HG03095 (cell line): Measurements from ENCODE around the gene FAM120A.

Source experiments
- ATAC-seq: cut with Tn5 transposase; IDR thresholded peaks from one replicate; pipeline ENCODE4 v1.9.1; 2021; ENCODE audit warnings: moderate library complexity; ENCODE audit not compliant: unreplicated experiment

The FAM120A gene

DNA sequence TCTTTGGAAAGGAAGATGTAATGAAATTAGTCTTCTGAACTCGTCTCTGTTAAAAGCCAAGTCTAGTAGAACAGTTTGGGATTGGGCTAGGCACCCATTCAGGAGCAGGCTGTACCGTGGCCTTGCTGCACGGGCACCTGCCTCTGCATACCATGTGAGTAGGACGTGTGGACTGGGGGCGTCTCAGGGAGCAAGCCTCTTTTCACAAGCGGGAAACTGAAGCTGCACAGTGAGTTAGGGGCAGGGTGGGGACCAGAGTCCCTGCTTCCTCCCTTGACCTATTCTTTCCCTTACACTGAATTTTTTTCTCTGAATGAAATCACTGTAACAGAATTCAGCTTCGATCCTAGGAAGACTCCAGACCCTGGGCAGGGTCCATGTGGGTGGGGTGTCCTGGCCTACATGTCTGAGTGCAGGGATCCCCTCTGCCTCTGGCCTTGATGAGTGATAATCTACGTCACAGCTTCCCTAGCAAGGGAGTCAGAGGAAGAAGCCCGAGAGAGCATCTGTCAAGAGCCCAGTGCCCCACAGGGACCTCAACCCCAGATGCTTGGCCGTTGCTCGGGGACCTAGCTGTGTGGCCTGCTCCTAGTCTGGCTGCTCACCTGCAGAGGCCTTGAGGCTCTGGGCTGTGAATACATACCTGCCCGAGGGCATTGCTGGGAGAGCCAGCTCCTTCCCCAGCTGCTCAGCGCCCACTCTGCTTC is 140.0 kb downstream of the FAM120A start:
- ATAC-seq: no peak

DNA sequence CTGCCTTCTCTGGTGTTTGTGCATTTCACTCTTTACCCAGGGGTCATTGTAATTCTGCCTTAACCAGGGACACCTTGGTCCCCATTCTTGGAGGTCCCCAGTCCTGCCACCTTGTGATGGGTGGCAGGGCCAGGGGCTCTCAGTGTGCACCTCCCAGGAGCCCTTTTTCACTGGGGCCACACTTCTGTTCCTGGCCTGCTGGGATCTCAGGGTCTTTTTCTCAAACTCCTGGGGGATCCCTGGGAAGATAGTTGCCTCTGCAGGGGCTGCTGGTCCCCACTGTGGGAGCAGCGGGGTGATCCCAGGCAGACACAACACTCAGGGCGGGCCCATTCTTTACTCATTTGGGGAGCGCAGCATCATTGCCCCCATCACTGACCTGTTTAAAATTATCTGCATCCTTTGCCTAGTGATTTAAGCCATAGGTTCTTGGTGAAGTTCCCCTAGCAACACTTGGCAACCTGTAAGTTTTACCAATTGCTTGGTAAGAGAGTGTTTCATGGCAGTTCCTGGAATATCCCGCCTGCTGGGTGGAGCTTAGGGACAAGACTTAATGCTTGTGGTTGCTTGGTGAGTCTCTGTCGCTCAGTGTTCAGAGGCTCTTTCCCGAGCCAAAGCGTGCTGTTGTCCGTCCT is 140.6 kb downstream of the FAM120A start:
- no peak for ATAC-seq

DNA sequence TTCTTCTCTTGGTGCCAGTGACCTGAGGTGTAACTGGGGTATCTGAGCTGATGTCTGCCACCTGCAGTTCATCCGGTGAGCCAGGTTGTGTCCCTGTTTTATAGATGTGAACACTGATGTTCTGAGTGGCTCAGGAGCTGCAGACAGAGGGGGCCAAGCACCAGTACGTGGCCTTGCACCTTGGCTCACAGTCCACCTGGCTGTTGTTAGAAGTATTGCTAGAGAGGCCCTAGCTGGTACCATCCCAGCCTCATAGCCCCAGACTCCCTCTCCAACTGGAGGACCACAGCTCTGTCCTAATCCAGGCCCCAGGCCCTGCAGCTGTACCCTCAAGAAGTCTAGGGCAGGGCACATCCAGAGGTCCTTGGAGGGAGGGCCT is 141.1 kb downstream of the FAM120A start:
- ATAC-seq: no peak

DNA sequence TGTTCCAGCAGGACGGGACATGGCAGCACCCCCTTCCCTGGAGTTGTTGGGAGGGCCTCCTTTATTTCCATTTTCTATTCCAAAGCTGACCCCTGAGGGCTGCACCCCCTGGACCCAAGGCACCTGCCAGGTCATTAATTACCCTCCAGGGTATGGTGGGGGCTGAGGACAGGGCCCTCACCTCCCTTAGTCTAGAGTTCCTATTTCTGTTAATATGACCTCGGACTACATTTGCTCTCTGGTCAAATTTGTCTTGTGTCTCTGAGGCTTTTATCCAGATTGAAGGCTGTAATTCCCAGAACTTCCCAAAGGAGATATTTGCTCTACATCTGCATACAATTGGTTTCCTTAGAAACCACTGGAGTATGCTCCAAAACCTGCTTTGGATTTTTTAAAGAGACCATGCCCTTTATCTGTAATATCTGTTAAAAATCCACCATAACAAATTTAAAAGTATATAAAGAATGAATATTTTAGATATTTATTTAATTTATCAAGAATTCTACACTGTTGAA is 141.7 kb downstream of the FAM120A start:
- no peak for ATAC-seq

DNA sequence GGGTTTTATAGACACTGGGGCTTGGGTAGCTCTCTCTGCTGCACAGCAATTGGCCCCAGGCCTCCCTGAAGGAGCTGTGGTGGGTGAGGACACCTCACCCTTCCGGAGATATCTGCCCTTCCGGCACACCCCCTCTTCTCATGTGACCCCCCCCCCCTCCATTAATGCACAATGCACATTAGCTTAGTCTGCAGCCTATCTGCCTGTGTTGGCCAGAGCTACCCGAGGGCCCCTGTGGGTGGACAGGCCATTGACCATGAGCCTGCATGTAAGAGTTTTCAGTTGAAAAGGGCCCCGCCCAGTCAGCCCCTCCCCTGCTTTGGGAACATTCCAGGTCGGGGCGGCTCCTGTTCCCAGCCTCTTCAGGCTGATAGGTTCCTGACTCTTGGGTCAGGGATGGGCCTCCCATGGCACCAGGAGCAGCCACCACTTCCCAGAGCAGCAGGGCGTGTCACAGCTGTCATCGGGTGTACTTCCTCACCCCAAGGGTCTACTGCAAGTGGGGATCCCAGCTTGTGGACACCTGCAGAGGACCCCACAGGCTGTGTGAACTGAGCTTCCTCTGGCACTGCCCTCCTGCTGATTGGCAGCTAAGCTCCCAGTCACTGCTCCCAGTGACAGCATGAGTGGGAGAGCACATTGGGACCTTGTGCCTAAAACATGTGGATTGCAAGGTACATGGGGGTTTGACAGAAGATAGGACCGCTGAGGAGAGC is 142.7 kb downstream of the FAM120A start:
- ATAC-seq: no peak

GRCh38 chr9:93595461-93595860 is 144.0 kb downstream of the FAM120A start:
- ATAC-seq: no peak

DNA sequence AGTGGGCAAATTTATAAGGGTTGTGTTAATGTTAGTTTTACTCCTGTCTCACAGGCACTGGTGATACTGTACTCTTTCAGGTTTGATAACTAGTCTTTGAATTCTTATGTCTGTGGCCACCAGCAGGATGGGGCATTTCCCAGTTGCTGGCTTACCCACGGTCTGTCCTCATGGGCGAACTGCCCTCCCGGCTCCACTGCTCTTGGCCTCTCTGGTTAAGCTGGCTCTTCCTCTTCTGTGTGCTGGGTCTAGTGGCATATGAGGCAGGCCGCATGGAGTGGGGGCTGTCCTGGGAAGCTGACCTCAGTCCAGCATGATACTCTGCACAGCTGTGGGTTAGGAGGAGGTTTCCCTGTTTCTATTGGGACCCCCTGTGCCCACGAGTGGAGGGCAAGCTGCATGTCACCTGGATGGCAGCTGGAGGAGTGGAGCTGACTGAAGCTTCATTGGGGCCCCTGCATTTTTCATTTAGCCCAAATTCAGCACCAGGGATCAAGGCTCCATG is 144.4 kb downstream of the FAM120A start:
- no peak for ATAC-seq

DNA sequence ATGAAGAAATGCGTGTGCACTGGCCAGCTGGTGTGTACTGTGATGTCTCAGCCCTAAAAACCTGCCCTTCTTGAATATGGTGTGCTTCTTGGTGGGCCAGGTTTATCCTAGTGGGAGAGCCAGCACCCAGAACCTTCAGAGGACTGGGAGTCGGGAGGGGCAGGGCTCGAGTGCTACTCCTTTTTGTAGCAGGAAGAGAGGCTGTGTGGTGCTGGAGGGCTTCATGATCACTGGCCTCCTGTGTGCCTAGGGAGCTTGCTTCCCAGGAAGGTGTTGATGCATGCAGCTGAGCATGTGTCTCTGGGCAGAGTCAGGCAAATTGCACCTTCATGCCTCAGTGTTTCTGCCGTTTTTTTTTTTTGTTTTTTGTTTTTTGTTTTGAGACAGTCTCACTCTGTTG is 144.9 kb downstream of the FAM120A start:
- ATAC-seq: no peak

- ATAC-seq: no peak
Observed at GRCh38 chr9:93597142-93597706, 145.7 kb downstream of the FAM120A start.

DNA sequence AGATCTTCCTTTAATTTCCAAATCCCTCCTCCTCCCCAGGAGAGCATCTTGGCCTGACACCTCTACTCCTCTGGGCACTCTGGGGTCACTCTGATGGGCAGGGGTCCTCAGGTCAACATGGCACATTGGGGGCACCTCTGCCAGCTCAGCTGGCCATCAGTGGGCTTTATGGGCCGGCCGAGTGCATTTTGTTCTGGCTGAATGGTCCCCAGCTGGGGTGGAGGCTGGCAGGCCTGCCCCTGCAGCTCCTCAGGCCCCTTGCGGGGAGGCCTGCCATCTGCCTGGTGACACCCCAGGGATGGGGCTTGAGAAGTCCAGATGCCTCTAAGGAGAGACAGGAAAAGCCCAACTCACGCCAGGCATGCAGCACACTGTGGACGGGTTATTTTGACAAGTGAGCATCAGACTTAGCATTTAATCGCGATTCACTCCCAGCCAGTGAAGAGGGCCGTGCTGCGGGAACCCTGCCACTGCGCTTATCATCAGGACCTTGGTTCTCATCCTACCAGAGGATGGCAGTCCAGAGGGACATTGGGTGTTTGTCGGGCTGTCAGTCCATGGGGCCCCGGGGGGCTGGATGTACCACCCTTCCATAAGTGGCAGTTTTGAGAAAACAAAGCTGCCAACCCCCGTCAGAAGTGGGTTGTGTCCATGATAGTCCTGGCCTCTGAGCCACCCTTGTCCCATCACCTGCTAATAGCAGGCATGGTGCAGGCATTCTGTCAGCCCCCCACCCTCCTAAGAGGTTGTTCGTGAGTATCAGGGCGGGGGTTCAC is 146.6 kb downstream of the FAM120A start:
- ATAC-seq: no peak

DNA sequence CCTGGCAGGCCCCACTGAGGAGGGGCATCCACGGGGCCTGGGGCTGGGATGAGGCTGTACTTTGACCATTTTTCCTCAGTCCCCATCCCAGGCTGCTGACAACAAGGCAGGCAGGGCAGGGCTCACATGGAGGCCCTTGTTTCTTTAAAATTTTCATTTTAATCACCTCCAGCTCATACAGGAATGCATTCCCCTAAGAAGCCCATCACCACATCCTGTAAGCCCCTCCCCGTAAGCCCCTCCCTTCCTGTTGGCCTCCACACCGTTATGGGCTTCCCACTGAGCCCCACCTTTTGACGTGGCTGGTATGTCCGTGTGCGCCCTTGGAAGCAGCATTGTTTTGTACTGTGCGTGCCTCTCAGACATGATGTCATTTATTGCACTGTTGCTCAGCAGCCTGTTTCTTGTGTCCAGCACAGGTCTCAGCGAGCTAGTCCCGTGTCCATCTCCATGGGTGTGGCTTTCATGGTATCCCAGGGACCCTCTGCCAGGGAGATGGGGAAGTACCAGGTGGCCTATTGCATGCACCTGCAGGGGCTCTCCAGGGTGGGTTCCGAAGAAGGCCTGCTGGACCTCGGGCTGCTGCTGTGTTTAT is 147.3 kb downstream of the FAM120A start:
- no peak for ATAC-seq

DNA sequence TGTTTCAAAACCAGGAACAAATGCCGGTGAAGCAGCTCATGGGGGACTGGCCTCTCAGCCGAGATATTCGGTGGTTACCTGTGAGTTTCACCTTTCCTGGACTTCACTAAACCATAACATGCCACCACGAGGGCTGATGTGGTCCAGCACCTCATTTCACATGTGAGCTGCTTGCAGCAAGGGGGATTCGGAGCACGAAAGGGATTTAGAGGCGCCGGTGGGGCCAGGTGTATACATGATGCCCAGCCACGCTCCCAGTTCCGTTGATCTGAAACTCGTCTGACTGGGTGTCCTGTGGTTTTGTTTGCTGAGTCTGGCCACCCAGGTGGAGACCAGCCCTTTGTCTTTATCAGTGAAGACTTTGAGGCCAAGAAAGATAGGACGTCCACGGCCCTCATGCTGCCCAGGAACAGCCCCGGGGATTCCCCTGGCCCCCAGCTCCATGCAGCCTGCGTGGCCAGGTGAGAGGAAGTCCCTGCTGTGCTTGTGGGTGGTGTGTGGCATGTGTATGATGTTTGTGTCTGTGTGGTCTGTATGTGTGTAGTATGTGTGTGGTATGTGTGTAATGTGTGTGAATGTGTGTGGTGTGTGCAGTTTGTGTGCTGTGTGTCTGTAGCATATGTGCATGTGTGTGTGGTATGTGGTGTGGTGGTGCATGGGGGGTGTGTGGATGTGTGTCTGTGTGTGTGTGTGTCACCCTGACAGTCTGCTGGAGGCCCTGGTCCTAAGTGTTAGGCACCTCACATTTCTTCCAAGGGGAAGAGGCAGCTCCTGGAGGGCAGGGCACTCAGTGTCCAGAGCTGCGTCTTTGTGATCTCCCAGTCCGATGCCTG is 148.3 kb downstream of the FAM120A start:
- no peak for ATAC-seq

GRCh38 chr9:93600504-93600903 is 149.0 kb downstream of the FAM120A start:
- ATAC-seq: no peak

- no peak for ATAC-seq
Observed at GRCh38 chr9:93601063-93601462, 149.6 kb downstream of the FAM120A start.

DNA sequence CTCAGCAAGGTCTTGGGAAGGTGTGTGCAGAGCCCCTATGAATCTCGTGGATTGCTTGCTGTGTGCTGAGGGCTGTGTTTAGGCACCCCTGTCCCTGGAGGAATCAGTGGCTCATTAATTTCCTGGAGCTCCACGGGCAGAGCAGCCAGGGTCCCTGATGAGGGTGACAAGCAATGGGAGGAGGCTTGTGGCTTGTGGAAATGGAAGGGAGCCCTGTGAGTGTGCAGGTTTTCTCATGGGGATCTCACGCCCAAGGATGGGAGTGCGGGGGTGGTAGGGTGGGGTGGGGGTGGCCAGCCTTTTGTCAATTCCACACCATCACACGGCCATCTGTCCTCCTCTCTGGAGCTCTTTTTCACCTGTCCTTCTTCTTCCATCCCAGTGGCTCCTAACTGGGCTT is 150.2 kb downstream of the FAM120A start:
- no peak for ATAC-seq

GRCh38 chr9:93603011-93603410 is 151.5 kb downstream of the FAM120A start:
- ATAC-seq: no peak

- ATAC-seq: no peak
Observed at GRCh38 chr9:93603906-93604326, 152.4 kb downstream of the FAM120A start.

GRCh38 chr9:93606187-93606586 is 154.7 kb downstream of the FAM120A start:
- no peak for ATAC-seq

DNA sequence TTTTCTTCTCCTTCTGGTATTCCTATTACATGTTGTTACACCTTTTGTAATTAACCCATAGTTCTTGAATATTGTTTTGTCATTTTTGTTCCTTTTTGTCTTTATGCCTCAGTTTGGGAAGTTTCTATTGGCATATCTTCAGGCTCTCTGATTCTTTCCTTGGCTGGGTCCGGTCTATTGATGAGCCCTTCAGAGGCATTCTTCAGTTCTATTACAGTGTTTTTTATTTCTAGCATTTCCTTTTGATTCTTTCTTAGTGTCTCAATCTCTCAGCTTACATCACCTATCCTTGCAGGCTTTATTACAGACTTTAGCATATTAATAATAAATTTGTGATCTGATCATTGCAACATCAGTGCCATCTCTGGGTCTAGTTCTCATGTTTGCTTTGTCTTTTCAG is 158.7 kb downstream of the FAM120A start:
- no peak for ATAC-seq
